Neural progenitor cell (in vitro differentiated cells): ENCODE results near the gene CCDC124.

Experiments
- EZH2 ChIP-seq: fragments of 200-600 bp; sonication (generic); IDR thresholded peaks from 2 replicates; pipeline ENCODE4 v1.6.1; 2017; ENCODE audit warnings: antibody characterized with exemption, mild to moderate bottlenecking, moderate library complexity
- TF ChIP-seq, protein P1 (sequence below): fragments of 200-600 bp; sonication (generic); IDR thresholded peaks from 2 replicates; pipeline ENCODE4 v1.5.1; 2017; ENCODE audit warnings: antibody characterized with exemption, mild to moderate bottlenecking

- no peak for TF ChIP-seq EZH2
- TF ChIP-seq, protein P1, sequence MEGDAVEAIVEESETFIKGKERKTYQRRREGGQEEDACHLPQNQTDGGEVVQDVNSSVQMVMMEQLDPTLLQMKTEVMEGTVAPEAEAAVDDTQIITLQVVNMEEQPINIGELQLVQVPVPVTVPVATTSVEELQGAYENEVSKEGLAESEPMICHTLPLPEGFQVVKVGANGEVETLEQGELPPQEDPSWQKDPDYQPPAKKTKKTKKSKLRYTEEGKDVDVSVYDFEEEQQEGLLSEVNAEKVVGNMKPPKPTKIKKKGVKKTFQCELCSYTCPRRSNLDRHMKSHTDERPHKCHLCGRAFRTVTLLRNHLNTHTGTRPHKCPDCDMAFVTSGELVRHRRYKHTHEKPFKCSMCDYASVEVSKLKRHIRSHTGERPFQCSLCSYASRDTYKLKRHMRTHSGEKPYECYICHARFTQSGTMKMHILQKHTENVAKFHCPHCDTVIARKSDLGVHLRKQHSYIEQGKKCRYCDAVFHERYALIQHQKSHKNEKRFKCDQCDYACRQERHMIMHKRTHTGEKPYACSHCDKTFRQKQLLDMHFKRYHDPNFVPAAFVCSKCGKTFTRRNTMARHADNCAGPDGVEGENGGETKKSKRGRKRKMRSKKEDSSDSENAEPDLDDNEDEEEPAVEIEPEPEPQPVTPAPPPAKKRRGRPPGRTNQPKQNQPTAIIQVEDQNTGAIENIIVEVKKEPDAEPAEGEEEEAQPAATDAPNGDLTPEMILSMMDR = no peak
Observed at GRCh38 chr19:17902701-17903100, 30.1 kb upstream of the CCDC124 start.
